HCT116 (cell line): Measurements from ENCODE around the gene ANAPC5.

Experiments
- CTCF ChIP-seq, 3 experiments: fragments of 200-600 bp in 1 of 3; sonication (generic) in 1 of 3; IDR thresholded peaks in 2 of 3; conservative IDR thresholded peaks in 1 of 3; 2 replicates each; pipeline ENCODE4 v1.5.1; 2012 to 2017; ENCODE audit warnings: low read depth in 2 of 3, low read length in 2 of 3, antibody characterized with exemption in 1 of 3, borderline replicate concordance in 1 of 3, control low read depth in 1 of 3, mild to moderate bottlenecking in 1 of 3, mixed read lengths in 1 of 3, mixed run types in 1 of 3, moderate library complexity in 1 of 3; ENCODE audit not compliant: insufficient read depth in 1 of 3
- EZH2phosphoT487 ChIP-seq: fragments of 200-600 bp; IDR thresholded peaks from 2 replicates; pipeline ENCODE4 v1.6.1; 2018; ENCODE audit warnings: antibody characterized with exemption, borderline replicate concordance
- FOSL1 ChIP-seq: IDR thresholded peaks from 2 replicates; pipeline ENCODE4 v1.6.1; 2012; ENCODE audit warnings: low read depth
- JUND ChIP-seq: IDR thresholded peaks from 2 replicates; pipeline ENCODE4 v1.6.1; 2012
- POLR2A ChIP-seq: IDR thresholded peaks from 2 replicates; pipeline ENCODE4 v1.7.0; 2011; ENCODE audit warnings: borderline replicate concordance; ENCODE audit not compliant: insufficient read depth, insufficient read length; ENCODE audit errors: extremely low read depth
- POLR2AphosphoS5 ChIP-seq: IDR thresholded peaks from 2 replicates; pipeline ENCODE4 v1.6.1; 2011; ENCODE audit warnings: mild to moderate bottlenecking, low read depth, low read length, moderate library complexity
- SP1 ChIP-seq: IDR thresholded peaks from 2 replicates; pipeline ENCODE4 v1.6.1; 2012; ENCODE audit warnings: low read depth
- YY1 ChIP-seq: IDR thresholded peaks from 2 replicates; pipeline ENCODE4 v1.6.1; 2011; ENCODE audit warnings: low read length, low read depth, moderate library complexity, mild to moderate bottlenecking; ENCODE audit not compliant: insufficient replicate concordance; ENCODE audit errors: extremely low read depth

GRCh38 chr12:121328620-121329019, 23.6 kb downstream of the ANAPC5 start:
- TF ChIP-seq JUND = no peak
- no peak for TF ChIP-seq CTCF (IDR thresholded peaks at IDR 0.05 in 2 of 3, conservative IDR thresholded peaks at IDR 0.05 in 1 of 3; ENCODE audit: borderline replicate concordance in 1 of 3, insufficient read depth in 1 of 3, low read depth in 2 of 3, low read length in 2 of 3)
- no peak for TF ChIP-seq POLR2AphosphoS5
- no peak for TF ChIP-seq EZH2phosphoT487
- TF ChIP-seq POLR2A = no peak
- no peak for TF ChIP-seq YY1
- no peak for TF ChIP-seq FOSL1
- TF ChIP-seq SP1 = no peak
